ENCODE measurements around the gene PPT1.
"Not testable (repeated sequence)": the region's sequence is repeated elsewhere in the genome, so short reads cannot be mapped to it uniquely, and the experiment has no call there.

The PPT1 gene

DNA sequence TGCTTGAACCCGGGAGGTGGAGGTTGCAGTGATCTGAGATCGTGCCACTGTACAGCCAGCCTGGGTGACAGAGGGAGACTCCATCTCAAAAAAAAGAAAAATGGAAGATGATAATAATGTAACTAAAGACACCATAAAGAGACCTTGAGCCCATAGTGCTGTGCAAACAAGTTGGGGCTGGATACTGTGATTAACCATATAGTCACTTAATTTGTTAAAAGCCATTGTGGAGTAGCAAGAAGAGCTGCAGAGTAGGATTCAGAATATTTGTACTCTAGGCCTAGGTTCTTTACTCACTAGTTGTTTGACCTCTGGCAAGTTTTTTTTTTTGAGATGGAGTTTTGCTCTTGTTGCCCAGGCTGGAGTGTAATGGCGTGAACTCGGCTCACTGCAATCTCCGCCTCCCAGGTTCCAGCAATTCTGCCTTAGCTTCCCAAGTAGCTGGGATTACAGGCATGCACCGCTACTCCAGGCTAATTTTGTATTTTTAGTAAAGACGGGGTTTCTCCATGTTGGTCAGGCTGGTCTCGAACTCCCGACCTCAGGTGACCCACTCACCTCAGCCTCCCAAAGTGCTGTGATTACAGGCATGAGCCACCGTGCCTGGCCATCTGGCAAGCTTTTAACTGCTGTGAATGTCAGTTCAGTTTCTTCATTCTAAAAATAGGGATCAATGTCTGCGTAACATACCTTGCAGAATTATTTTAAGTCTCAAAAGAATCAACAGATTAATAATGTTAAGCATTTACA, 43.7 kb downstream of the PPT1 start:
- DNase-seq = no peak

DNA sequence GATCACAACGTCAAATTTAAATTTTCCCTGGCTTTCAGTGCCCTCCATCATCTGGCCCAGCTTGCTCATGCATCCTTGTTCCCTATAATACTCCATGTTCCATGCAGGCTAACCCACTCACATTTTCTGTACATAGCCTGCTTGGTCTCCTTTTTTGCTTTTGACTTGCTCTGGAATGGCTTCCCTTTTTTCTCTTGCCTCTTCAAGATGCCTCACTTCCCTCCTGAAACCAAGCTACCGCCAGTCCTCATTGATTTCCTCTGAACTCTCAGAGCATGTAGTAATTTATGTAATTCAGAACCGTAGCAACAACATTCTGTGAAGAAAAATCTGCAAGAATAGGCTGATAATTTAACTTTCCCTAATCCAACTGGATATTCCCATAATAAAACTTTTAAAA, 46.2 kb downstream of the PPT1 start:
- no peak for DNase-seq

DNA sequence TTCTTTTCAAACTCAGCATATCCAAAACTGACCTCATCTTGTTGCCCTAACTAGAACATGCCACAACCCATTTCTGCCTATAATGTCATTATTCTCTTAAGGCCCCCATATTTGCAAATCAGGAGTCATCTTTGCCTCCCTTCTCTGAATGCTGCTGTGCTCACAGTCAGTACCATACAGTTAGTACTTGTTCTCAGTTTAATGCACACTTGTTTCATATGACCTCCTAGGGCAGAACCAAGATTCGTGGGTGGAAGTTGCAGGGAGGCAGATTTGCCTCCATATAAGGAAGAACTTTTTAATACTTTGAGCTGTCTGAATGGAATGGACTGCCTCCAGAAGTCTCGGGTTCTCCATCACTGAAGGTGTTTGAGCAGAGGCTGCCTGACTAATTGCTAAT, 47.3 kb downstream of the PPT1 start:
- DNase-seq = no peak

DNA sequence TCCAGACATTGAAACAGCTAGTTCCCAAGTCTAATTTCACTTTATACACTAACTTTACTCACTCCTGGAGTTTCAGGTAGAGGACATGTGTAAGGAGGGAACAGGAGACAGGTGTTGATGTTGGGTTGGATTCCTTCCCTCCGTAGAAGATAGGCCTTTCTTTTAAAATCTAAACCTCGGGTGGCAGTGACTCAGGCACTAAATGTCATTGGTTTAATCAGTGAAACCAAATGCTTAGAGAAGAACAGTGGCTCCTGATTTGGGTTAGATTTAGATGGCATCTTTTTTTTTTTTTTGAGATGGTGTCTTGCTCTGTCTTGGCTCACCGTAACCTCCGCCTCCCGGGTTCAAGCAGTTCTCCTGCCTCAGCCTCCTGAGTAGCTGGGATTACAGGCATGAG, 49.3 kb downstream of the PPT1 start:
- no peak for DNase-seq

DNA sequence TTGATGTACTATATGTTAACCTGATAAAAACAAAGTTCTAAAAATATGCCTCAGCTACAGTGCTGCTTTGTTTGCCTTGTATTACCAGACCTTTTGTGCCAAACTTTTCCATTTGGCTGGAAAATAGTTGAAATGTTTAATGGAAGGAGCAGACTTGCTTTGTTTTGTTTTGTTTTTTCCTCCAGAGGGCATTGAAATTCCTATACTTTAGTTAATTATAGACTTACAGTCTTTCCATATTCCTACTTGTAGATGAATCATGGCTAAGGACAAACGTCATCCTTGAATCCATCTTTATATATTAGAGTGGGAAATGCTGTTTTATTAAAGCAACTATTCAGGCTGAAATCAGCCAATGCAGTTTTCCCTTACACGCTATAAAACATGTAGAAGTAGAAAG, 49.8 kb downstream of the PPT1 start:
- no peak for DNase-seq

DNA sequence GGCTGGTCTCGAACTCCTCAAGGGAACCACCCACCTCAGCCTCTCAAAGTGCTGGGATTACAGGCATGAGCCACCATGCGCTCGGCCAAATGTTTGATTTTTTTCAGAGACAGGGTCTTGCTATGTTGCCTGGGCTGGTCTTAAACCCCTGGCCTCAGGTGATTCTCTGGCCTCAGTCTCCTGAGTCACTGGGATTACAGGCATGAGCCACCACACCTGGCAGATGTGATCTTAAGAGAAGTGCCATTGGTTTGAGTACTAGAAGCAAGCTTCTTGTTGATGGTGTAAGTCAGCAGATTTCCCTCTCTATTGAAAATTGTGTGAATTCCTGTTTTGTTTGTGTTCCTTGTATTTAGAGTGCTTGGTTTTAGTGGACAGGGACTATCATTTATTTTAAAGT, 51.3 kb downstream of the PPT1 start:
- DNase-seq = no peak

DNA sequence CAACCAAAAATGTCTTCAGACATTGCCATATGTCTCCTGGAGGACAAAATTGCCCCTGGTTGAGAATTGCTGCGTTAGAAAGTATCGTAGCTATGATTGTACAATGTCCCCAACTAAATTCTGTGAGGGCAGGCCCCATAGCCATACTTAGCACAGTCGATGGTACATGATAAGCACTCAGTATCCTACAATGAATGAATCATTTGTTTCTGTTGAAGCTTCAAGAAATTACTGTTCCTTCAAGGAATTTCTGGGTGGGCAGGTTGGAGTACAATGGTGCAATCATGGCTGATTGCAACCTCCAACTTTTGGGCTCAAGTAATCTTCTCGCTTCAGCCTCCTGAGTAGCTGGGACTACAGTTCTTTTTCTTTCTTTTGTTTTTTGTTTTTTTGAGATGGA, 51.9 kb downstream of the PPT1 start:
- no peak for DNase-seq

DNA sequence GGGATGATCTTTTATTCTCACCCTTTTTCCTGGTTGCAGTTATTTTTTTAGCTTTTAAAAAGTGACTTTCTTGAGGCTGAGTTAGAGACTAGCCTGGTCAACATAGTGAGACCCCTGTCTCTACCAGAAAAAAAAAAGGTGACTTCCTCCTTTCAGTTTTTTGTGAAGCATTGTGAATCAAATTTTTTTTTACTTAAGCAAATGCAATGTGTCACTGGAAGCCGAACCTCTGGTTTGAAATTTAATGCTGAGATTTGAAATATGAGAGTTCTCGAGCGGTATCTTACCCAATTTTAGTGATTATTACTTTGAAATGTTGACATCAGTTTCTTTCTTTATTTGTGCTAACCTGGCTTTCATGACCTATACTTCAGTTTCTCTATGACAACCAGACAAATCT, 52.9 kb downstream of the PPT1 start:
- no peak for DNase-seq

DNA sequence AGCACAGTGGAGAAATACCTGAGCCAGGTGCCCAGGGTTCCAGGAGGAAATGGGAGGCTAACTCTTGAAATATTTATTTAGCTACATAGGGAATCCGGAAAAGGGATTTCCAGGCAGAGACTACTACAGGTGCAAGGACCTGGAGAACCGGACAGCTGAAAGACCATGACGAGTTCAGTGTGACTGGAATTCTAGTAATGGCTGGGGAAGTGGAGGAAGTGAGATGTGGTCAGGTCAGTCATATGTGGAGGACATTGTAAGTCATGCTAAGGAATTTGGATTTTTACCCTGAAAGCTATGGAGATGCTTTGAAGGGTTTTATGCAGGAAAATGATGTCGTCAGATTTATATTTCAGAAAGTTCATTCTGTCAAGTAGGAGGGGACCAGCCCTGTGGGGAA, 54.7 kb downstream of the PPT1 start:
- DNase-seq = no peak

DNA sequence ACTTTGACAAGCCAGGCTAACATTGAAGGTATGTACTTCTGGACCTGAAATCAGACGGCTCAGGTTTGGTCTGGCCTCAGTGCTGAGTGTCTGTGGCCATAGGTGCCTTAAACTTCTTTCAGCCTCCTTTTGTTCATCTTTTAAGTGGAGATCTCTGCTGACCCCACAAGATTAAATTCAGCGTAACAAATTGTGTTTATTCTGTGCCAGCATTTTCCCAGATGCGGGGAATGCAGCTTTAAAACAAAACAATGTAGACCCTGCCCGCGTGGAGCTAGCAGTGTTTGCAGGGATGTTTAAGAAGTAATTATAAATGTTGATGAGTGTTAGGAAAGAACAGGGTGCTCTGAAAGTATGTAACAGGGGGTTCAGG, 55.6 kb downstream of the PPT1 start:
- no peak for DNase-seq

DNA sequence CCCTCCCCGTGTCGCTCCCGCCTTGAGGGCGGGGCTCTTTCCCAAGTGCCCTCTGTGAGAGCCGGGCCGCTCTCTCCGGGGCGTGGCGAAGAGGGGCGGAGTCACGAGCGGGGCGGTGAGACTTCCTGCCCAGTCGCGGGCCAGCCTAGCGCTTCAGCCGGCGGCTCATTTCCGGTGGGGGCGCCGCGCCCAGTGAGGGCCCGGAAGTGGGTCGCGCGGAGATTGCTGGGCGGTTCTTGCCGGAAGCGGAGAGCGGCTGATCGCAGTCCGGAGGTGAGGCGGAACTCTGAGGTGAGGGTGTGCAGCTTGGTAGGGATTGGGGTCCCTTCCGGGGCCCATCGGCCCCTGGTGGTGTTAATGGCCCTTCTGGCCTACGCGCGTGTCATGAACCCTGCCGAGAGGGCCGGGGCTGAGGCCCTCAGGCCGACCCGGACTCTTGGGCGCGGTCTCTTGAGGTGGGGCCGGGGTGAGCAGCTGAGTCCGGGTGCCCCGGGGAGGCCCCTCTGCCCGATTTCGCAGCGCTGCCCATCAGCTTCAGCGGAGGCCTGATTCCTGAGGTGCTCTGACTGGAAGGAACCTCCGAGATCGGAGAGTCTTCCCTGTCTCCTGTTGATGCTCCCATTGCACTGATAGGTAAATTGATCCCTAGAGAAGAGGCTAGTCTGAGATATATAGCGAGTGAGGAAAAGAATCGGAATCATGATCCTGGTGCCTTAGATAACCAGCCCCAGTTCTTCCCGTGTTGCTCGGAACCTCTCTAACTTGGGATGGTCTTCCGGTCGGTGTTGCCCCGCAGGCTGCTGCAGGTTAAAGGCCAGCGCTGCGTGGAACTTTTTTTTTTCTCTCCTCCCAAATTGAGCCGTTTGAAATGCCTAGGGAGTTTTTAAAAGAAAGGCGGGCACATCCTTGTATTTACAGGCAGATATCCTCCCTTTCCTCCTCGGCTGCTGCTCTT, 56.3 kb downstream of the PPT1 start, which contains the start of gene CAP1:
Gene CAP1 (plus strand): TSS at position 219 of the 955 bp plus-strand sequence. CDS start 18,618 bp downstream, outside the sequence.
- DNase-seq = peak; percentile 71

DNA sequence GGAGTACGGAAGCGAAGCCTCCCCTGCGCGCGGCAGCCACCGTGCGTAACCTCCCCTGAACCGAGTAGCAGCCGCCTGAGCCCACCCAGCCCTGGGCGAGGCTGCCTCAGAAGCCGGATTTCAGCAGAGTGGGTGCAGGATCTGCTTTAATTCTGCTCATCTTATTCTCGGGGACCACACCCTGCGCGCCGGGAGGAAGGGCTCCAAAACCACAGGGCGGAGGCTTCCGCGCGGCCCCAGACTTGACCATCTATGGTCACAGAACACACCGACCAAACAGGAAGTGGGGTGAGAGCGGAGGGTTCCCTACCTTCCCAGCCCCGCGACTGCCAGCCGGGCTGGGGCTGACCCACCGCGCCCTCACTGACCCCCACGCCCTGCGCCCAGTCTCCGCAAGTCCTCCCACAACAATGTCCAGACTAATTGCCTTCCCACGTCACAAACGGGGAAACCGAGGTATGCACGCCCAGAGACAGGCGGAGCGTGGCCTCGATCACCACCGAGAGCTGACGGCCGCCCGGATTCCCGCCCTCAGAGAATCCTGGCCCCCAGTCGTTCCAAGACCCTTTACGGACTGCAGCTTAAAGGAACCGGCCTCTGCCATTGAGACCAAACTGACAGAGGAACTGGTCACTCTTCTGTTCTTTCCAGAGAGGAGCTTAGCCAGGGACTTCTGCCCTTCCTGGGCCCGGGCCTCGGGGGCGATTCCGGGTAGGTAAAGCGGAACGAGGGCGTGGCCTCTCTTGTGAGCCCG, 57.1 kb downstream of the PPT1 start:
- DNase-seq = no peak

DNA sequence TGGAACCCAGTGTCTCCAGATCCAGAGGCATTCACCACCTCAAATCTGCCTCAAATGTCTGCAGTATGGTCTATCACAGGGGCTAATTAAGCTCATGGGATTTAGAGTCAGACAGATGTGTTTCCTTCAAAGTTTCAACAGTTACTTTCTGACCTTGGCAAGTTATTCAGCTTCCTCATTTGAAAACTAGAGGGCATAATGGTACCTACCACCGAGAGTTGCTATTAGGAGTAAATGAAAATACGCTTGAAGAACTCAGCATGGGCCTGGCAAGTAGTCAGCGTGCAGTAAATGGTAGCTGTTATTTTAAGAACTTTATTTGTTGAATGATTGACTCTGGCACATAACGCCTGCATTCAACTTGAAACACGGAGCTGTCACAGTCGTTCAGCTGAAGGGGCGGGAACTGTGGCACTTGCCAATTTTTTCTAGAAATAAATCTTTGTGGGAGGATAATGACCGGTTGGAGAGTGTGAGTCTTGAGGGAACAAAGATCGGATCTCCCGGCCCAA, 57.8 kb downstream of the PPT1 start:
- DNase-seq = no peak

DNA sequence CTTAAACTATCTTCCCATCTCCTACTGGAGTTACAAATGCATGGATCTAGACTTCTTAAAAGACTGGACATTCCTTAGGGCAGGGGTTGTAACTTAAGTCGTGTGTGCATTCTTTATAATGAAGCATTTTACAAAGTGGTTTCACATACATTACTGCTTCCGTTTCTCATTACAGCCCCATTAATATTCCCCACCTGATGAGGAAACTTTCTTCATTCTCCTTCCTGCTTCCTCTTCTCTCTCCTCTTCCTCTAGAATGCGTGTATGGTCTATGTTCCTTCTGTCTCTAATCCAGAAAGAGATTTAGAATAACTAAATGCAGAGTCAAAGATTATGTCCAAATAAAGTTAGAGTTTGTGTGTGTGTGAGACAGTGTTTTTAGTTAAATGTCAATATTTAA, 58.4 kb downstream of the PPT1 start:
- DNase-seq = no peak

DNA sequence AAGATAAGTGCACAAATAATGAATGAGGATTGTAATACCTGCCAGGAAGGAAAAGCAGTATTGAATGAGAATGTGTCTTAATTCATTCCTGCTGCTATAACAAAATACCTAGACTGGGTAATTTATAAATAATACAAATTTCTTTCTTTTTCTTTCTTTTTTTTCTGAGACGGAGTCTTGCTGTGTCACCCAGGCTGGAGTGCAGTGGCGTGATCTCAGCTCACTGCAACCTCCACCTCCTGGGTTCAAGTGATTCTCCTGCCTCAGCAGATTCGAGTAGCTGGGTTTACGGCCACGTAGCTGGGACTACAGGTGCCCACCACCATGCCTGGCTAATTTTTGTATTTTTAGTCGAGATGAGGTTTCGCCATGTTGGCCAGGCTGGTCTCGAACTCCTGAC, 59.8 kb downstream of the PPT1 start:
- DNase-seq = not testable (repeated sequence)

DNA sequence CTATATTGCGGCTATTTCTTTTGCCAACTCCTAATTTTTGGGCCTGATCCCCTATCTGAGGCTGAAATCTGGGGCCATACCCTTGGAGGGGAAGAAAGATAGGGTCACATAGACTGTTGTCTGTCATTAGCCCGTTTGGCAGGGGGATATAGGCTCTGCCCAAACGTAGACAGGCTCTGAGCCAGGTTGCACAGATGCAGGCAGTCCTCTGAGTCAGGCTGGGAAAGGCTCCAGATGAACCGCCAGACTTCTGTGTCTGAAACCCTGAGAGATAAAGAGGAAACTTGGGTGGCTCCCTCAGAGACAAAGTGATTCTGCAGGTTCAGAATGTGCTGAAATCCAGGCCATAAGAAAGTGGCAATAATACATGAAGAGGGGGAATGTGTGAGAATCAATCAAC, 60.5 kb downstream of the PPT1 start:
- DNase-seq = no peak

DNA sequence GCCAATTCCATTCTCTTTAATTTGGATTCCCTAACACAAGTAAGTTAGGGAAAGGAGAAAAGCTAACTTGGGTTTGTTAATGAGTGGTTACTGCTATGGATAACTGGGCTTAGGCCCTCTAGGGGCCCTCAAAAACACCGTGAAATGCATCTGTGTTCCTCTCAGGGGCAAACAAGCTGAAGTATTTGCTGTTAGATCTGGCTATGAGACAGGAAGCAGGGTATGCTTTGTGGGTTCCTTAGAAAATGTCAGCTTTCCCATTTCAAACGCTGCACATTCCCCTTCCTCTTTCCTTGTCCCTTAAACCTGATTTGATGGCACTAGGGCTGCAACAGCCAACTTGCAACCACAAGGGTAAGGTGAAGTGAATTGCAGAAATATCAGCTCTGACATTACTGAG, 62.2 kb downstream of the PPT1 start:
- no peak for DNase-seq

DNA sequence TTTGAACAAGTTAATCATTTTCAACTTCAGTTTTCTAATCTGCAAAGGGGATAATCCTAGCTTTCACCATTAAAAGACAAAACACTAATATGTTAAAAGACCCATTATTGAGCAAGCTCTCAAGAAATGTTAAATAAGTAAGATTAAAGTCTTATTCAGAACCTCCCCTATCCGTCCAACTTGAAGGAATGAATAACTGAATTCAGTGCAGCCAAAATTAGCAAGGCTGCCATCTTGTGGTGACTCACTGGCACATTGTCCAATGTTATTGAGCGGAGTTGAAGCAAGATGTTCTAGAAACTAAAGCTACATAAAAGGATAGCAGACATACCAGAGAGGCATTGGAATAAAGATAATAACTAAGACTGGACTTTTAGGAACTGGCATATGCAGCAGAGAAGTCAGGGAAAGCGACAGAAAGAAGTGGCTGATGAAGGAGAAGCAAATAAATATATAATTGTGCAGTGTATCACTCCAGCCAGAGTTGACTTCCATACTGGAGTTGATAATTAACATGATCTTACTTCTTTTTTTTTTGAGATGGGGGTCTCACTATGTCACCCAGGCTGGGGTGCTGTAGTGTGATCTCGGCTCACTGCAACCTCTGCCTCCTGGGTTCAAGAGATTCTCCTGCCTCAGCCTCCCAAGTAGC, 64.7 kb downstream of the PPT1 start:
- DNase-seq = no peak

DNA sequence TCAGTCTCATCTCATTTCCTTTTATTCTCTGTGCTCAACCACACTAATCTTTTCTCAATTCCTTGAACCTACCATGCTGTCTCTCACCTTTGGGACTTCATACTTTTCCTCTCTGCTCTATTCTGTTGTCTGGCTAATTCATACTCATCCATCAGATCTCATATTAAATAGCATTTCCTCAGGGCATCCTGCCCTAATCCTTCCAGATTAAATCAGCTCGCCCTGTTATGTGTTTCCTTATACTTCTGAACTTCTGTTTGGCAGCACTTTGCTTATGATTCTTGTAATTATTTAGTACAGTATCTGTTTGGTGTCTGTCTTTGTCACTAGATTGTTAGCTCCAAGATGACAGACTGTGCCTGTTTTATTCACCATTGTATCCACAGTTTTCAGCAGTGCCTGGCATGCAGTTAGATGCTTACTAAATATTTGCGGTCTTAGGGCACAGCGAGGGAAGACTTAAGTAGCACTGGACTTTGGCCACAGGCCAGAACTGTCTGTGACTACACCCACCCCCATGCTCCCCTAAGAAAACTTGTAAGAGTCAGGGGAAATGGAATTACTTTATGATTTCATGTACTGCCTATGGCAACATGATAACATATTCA, 66.4 kb downstream of the PPT1 start:
- no peak for DNase-seq

DNA sequence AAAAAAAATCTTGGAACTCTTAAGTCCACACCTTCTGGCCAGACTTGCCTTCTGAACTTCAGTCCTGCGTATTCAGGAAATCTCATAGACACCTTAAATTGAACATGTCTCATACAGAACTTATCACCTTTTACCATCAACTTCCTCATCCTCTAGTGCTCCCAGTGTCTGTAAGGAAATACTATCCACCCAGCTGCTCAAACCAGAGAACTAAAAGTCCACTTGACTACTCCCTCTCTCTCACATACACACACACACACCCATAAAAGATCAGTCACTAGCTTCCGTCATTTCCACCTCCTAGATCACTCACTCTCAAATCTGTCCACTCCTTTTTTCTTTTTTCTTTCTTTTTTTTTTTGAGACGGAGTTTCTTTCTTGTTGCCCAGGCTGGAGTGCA, 67.4 kb downstream of the PPT1 start:
- no peak for DNase-seq

DNA sequence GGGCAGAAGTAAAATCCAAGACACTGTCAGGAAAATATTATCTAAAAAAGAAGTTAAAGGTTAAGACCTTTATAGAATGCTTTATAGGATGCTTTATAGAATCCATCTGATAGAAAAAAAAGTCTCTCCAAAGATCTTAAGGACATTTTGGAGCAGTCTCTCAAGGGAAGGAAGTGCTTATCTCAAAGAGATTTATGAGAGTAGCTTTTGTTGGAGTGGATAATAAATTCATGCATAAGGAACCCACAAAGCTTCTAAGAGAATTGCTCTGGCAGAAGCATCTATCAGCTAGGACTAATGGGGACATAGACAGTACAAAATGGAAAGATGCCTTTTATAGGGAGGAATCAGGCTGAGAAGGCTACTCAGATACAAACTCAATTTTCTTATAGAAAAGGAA, 69.4 kb downstream of the PPT1 start:
- no peak for DNase-seq

DNA sequence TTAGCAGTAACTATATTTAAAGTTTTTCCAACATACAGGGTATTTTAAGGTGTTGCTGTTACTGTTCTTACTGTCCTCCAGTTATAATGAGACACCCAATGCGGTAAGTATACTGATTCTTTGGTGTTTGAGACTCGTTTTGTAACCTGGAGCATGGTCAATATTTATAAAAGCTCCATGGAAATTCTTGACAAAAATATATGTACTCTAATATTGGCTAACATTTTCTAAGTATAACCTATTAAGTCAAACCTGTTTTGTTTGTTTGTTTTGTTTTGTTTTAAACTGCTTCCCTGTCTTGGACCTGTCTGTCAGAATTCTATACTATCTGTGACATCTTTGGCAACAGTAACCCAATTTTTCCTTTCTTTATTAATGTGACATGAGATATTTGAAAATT, 72.4 kb downstream of the PPT1 start:
- DNase-seq = no peak
